GM18526 (cell line): Measurements from ENCODE around the gene MMD.

Experiments used
- POLR2A ChIP-seq: IDR thresholded peaks from 3 replicates; pipeline ENCODE4 v1.6.1; 2011; ENCODE audit not compliant: insufficient read length; ENCODE audit errors: extremely low read depth

The MMD gene

GRCh38 chr17:55390364-55390977 is 31.2 kb downstream of the MMD start:
- TF ChIP-seq POLR2A: no peak

- TF ChIP-seq POLR2A: no peak
These were observed 32.8 kb downstream of the MMD start for GRCh38 chr17:55388842-55389241.

- TF ChIP-seq POLR2A: no peak
These were observed 34.8 kb downstream of the MMD start for GRCh38 chr17:55386796-55387332.

- TF ChIP-seq POLR2A: no peak
These were observed 36.9 kb downstream of the MMD start for GRCh38 chr17:55384643-55385232.

GRCh38 chr17:55383771-55384642 is 37.6 kb downstream of the MMD start:
- TF ChIP-seq POLR2A: no peak

- TF ChIP-seq POLR2A: no peak
These were observed 40.4 kb downstream of the MMD start for GRCh38 chr17:55381017-55381770.

GRCh38 chr17:55377671-55378275 is 43.9 kb downstream of the MMD start:
- TF ChIP-seq POLR2A: no peak

- no peak for TF ChIP-seq POLR2A
These were observed 52.9 kb downstream of the MMD start for GRCh38 chr17:55368706-55369105.

GRCh38 chr17:55366020-55366481 is 55.6 kb downstream of the MMD start:
- TF ChIP-seq POLR2A: no peak

GRCh38 chr17:55363033-55363432 is 58.6 kb downstream of the MMD start:
- TF ChIP-seq POLR2A: no peak

GRCh38 chr17:55360971-55361370 is 60.7 kb downstream of the MMD start:
- no peak for TF ChIP-seq POLR2A

GRCh38 chr17:55356434-55357328 is 65.0 kb downstream of the MMD start:
- TF ChIP-seq POLR2A: no peak

- TF ChIP-seq POLR2A: no peak
These were observed 66.7 kb downstream of the MMD start for GRCh38 chr17:55354941-55355340.

GRCh38 chr17:55354010-55354409 is 67.6 kb downstream of the MMD start:
- no peak for TF ChIP-seq POLR2A

GRCh38 chr17:55351226-55351625 is 70.4 kb downstream of the MMD start:
- TF ChIP-seq POLR2A: no peak
